ENCODE measurements around the gene CELSR3.

DNA sequence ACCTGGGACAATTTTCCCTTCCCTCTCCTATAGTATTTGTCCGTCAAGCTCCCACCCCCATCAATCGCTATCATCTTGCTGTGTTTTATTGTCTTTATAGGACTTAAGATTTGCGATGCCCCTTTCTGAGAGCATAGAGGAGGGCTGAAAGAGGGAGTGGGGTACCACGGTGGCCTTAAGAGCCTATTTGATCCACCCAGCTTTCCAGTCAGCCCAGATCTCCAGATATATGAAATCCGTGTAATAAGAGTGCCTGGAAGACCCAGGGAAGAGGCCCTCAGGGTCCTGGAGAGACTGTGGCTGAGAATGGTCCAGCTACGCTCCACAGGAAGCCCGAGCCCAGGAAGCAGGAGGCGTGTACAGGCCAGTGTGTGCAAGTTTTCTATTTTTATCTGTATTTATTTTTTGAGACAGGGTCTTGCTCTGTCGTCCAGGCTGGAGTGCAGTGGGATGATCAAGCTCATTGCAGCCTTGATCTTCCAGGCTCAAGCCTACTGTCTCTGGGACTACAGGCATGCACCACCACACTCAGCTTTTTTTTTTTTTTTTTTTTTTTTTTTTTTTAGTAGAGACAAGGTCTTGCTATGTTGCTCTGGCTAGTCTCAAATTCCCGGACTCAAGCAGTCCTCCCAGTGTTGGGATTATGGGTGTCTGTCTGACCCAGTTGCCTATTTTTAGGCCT, 24.0 kb upstream of the CELSR3 start:
- TF ChIP-seq POLR2AphosphoS5 (IDR thresholded peaks at IDR 0.05; ENCODE audit: low read depth, low read length) (no peak), POLR2A (IDR thresholded peaks at IDR 0.05; ENCODE audit: low read depth, low read length) (no peak)

Data from GM12892 (cell line).